IMR-90 (cell line): Measurements from ENCODE around the gene PLOD1. TPM values are rescaled to one million over a fixed set of nuclear protein-coding genes. Genes with fewer than 3 reads are reported as not detected.

Experiments used
- MAFK ChIP-seq: IDR thresholded peaks from 2 replicates; pipeline ENCODE4 v1.6.1; 2012; ENCODE audit warnings: low read depth, low read length, improper control_type of control experiment
- MXI1 ChIP-seq: IDR thresholded peaks from 2 replicates; pipeline ENCODE4 v1.6.1; 2012; ENCODE audit warnings: low read depth, mild to moderate bottlenecking, low read length, moderate library complexity, borderline replicate concordance
- RAD21 ChIP-seq: IDR thresholded peaks from 2 replicates; pipeline ENCODE4 v1.6.1; 2012; ENCODE audit warnings: low read length, improper control_type of control experiment
- SMC3 ChIP-seq: fragments of 150-350 bp; IDR thresholded peaks from 2 replicates; pipeline ENCODE4 v1.6.1; 2016; ENCODE audit warnings: low read depth, mild to moderate bottlenecking, antibody characterized with exemption, low read length, moderate library complexity
- polyA plus RNA-seq, 3 experiments: library from polyadenylated mRNA; depleted of rRNA; stranded (reverse); fragments of >200 nt; gene quantifications; 2 replicates each; pipeline ENCODE4 v1.2.3, GENCODE V29; 2012; ENCODE audit warnings: low replicate concordance in 1 of 3
- total RNA-seq: library from RNA; depleted of rRNA; stranded (reverse); fragments of >200 nt; gene quantifications from 2 replicates; pipeline ENCODE4 v1.2.3, GENCODE V29; 2012

The PLOD1 gene
- total and polyA plus RNA-seq, 2 of the 4 experiments (the other 2 are of a cell fraction): 283 to 609 TPM

- TF ChIP-seq MXI1 (no peak), MAFK (no peak), RAD21 (peak; percentile 61), SMC3 (peak; percentile 60)
These were observed 27.0 kb upstream of the PLOD1 start (continued) for GRCh38 chr1:11907275-11908094.
